ENCODE measurements around the gene RIPK1.
A peak's percentile ranks its signal among the peaks of the same experiment; 100 is the strongest.

Gene RIPK1

DNA sequence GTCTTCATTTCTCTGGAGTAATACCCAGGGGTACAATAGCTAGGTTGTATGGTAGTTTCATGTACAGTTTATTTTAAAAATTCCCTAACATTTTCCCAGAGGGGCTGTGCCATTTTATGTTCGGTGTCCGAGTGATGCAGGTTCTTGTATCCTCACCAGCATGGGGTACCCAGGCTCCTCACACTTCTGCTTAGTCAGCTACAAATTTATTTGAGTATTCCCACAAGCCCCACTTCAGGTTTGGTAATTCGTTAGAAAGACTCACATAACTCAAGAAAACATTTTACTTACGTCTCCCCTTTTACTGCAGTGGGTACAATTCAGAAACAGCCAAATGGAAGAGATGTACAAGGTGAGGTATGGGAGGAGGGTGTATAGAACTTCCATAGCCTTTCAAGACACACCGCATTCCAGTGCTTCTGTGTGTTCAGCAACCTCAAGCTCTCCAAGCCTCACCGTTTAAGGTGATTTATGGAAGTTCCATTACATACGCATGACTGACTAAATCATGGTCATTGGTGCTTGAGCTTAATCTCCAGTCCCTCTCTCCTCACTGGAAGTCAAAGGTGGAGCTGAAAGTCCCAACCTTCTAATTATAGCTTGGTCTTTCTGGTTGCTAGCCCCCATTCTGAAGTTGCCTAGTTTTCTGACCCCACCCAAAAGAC is 18.1 kb downstream of the RIPK1 start:
- DNase-seq = no peak

DNA sequence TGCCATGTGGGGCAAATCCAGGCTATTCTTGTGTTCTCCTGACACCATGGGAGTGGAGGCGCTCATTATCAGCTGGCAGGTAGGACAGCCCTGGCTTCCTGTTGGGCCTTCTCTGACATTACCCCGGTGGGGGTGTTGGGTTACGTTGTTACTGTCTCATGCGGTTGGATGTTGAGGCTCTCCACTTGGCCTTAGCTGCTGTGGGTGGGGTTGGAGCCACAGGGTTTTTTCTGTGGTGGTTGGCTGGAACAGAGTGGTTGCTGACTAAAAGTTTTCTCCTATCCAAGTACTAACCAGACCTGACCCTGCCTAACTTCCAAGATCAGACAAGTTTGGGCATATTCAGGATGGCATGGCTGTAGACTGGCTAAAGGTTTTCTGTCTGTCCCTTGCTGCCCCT is 20.2 kb downstream of the RIPK1 start:
- no peak for DNase-seq

GRCh38 chr6:3088968-3089367 is 20.7 kb downstream of the RIPK1 start:
- no peak for DNase-seq

GRCh38 chr6:3090013-3090412 is 21.7 kb downstream of the RIPK1 start:
- DNase-seq = no peak

GRCh38 chr6:3094815-3095214 is 26.5 kb downstream of the RIPK1 start:
- no peak for DNase-seq

- no peak for DNase-seq
Measured at GRCh38 chr6:3102875-3103274, 34.6 kb downstream of the RIPK1 start.

DNA sequence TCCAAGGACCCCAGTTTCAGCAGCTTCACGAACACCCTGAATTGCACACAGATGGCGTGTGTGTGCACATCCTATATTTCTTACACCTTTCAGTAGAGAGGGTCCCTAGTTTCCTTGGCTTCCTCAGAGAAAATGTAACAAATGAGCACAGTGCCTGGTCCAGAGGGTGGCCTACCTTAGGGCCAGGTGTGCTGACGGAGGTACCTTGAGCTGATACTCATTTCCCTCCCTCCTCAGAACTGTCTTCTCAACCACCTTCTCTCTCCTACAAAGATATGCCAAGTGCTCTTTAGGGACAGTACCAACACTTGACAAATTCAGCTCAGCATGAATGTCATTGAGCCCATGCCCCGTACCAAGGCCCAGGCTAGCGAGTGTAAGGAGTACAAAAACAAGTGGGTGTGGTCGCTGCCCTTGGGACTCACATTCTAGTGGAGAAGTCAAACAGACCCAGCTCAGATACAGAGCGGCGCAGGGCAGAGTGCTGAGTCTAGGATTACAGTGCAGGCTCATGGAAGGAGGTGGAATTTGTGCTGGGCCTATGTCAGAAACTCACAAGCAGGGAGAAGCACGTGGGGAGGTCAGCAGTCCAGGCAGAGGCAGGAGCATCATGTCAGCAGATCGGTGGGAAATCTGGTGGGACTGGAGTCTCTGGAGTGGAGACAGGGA is 40.6 kb downstream of the RIPK1 start:
- no peak for DNase-seq

DNA sequence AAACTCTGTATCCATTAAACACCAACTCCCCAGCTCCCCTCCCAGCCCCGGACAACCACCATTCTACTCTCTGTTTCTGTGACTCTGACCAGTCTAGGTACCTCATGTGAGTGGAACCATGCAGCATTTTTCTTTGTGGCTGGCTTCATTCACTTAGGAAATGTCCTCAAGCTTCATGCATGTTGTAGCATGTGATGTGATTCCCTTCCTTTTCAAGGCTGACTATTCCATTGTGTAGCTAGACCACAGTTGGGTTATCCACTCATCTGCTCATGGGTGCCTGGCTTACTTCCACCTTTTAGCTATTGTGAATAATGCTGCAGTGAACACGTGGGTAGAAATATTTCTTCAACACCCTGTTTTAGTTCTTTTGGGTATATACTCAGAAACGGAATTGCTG is 41.5 kb downstream of the RIPK1 start:
- no peak for DNase-seq

DNA sequence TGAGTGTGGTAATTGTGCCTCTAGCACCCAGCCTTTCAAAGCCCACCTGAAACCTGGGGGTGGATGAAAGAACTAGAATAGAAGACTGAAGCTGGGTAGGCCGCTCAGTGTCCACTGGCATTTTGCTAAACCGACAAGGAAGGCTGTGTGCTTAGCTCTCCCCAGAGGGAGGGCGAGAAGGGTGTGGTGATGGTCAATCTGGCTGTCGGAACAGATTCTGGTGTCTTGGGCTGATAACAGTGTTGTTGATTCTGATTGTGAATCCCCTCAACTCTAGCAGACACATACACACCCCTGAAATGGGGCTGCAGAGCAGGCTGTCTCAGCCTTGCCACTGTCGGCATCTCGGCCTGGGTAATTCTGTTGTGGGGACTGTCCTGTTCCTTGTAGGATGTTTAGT is 46.1 kb downstream of the RIPK1 start:
- no peak for DNase-seq

GRCh38 chr6:3117912-3118352 is 49.6 kb downstream of the RIPK1 start:
- no peak for DNase-seq

GRCh38 chr6:3118353-3119039 is 50.2 kb downstream of the RIPK1 start, which contains the start of gene BPHL:
Gene BPHL (plus strand): TSS chr6:3118711. CDS start chr6:3118741, 30 bp downstream.
- peak; percentile 100 for DNase-seq

DNA sequence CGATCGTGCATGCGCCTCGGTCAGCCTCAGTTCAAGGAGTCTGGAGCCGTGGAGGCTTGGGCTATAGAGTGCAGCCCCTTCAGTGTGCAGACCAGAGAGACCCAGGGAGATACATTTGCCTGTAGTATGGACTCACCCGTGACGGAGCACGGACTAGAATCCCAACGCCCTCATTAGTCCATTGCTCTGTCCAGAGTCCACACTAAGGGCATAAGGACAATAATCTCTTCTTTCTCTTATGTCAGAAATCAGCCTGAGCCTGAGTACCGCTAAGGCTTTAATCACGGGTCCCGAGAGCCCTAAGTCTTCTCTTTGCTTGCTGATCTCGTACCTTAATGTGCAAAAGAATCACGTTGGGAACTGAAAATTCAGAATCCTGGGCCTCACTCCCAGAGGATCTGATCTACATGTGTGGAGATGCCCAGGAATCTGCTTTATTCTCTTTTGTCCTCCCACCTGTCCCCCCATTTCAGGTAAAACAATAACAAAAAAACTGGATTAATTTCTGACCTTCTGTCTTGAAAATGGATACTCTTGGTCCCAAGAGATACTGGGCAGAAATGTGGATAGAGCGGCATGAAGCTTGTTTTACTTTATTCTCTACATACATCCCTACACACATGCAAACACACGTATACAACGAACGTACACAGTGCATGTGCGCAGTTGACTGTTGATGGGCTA is 50.9 kb downstream of the RIPK1 start:
- no peak for DNase-seq

- DNase-seq = no peak
Measured at GRCh38 chr6:3120765-3121089, 52.4 kb downstream of the RIPK1 start.

DNA sequence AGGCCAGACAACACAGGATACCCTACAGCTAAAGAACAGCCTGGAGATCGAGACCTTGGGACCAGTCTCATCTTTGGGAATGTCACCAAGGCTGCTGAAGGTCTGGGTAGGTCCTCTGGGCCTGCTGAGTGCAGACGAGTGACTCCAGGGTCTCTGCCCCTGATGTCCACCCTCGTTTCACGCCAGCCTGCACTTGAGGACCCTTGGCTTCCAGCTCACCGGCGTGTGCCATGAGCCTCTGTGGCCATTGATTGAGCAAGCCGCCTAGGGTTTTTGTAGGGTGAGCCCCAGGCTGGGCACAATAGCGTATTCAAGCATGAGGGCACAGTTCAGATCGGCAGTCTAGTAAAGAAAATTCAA is 54.5 kb downstream of the RIPK1 start:
- DNase-seq = no peak

GRCh38 chr6:3124667-3125066 is 56.4 kb downstream of the RIPK1 start:
- DNase-seq = no peak

DNA sequence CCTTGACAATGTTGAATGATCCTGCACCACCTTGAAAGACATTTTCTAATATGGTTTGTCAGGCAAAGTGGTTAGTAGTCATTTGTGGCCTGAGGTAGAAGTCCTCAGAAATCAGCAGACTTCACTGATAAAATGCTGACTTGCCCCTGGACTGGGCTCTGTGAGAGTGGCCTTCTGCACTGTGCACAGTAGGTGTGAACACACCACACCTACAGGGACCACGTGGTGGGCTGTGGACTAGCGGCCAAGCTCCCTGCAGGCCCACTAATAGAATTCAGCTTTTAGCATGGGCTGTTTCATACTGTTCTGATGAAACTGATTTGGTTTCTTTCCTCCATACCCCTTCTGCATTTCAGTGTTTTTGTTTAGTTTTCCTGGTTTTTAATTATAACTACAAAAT is 57.5 kb downstream of the RIPK1 start:
- no peak for DNase-seq

DNA sequence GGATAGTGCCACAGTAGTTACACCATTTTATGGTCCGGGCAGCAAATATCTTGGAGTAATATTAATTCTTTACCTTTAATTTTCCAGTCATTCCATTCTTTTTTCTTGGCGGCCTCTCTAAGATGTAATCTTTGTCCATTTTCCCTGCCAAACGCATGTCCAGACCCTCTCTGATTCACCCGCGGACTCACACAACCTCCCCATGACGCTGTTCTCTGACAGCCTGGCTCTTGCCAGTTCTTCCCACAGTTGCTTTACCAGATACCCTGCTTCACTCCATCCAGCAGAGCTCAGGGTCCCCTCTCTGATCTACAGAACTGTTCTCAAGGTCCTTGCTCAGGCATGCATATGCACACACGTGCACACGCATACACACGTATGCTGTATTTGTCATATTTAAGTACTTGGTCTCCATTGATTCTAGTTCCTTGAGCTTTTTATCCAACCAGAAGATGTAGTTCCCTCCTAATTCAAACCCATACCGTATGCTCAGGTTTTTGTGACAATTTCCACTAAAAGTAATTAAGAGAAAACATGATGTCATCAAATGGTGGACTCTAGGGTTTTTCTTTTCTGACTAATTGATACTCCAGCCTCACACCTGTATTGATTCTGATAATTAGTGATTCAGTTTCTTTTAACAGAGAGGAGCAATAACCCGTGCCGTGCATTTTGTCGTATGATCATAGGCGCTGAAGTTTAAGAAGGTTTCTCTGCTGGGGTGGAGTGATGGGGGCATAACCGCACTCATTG is 60.2 kb downstream of the RIPK1 start:
- DNase-seq = no peak

DNA sequence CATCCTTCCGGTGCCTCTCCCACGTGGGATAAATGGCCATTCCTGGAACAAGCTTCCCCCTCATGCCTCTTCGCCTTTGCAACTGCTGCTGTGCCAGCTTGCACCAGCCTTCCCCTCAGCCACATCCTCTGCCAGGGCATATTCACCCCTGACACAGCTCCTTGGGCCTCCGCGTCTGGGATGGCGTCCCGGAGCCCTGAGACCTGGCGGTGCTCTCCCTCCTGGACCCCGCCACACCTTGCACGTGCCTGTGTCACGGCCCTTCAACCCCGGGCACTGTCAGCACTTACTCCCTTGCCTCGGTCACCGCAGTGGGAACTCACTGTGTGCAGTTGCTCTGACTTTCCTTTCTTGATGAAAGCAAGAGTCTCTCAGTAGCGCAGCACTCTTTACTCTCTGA is 63.4 kb downstream of the RIPK1 start:
- DNase-seq = no peak

GRCh38 chr6:3133515-3133914 is 65.2 kb downstream of the RIPK1 start:
- DNase-seq = no peak

DNA sequence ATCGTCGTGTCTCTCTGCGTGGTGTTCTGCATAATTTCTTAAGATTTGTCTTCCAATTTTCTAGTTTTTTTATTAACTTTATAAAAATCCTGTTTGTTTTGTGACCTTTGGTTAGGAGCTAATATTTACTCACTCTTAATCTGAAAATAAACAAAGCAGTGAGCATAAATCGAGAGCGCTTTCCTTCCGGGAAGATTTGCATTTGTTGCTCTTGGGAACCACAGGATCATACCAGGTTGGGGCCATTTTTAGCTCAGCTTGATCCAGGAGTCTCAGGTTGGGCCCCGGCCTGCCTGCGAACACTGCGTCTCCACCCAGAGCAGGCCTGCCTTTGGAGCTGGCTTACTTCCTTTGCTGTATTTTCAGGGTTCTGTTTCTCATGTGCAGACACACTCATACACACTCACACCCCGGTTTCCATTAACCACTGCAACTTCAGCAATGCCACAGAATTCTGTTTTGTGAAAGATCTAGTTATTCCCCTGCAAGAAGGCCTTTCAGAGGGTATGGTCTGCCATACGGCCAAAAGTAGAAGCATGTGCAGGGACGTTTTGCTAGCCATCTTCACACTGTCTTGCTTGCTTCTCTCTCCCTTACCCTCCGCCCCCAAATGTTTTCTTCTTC is 67.5 kb downstream of the RIPK1 start:
- DNase-seq = no peak

- DNase-seq = no peak
Measured at GRCh38 chr6:3136292-3137011, 68.2 kb downstream of the RIPK1 start.
